GM13976 (cell line): ENCODE data around the gene SPTLC1.

Experiments used
- DNase-seq: peaks from one replicate; pipeline ENCODE4 v3.0.0; 2012; ENCODE audit warnings: low spot score
- in situ Hi-C: fragments of 300-500 bp; cut with MboI; formaldehyde crosslinking; loops from one replicate; pipeline ENCODE4 v1.12.0; 2022; ENCODE audit warnings: low sequenced_read_pairs, mixed read lengths, inconsistent platforms; ENCODE audit not compliant: unreplicated experiment
- TF ChIP-seq, protein P1 (sequence below): IDR thresholded peaks from 2 replicates; pipeline ENCODE4 v1.5.1; 2012; ENCODE audit warnings: borderline replicate concordance, mild to moderate bottlenecking; ENCODE audit not compliant: insufficient read depth; ENCODE audit errors: extremely low read depth, missing control alignments, control extremely low read depth

The SPTLC1 gene

DNA sequence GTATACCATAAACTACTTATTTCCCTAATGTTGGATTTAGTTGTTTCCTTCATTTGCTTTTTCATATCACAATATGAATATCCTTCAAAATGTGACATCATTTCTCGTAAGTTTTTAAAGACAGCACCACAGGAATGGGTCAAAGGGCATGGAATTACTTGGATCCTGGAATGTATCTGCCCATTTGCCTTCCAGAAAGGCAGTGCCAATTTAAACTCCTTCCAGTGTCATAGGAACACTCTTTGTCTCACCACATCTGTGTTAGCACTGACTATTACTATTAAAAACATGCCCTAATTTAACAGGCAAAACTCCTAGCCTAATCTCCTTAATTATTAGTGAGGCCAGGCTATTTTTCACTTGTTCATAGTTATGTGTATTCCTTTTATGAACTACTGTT, 58.0 kb downstream of the SPTLC1 start:
- DNase-seq = no peak
- TF ChIP-seq, protein P1, sequence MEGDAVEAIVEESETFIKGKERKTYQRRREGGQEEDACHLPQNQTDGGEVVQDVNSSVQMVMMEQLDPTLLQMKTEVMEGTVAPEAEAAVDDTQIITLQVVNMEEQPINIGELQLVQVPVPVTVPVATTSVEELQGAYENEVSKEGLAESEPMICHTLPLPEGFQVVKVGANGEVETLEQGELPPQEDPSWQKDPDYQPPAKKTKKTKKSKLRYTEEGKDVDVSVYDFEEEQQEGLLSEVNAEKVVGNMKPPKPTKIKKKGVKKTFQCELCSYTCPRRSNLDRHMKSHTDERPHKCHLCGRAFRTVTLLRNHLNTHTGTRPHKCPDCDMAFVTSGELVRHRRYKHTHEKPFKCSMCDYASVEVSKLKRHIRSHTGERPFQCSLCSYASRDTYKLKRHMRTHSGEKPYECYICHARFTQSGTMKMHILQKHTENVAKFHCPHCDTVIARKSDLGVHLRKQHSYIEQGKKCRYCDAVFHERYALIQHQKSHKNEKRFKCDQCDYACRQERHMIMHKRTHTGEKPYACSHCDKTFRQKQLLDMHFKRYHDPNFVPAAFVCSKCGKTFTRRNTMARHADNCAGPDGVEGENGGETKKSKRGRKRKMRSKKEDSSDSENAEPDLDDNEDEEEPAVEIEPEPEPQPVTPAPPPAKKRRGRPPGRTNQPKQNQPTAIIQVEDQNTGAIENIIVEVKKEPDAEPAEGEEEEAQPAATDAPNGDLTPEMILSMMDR = no peak
- in situ Hi-C loops = no loop called here

DNA sequence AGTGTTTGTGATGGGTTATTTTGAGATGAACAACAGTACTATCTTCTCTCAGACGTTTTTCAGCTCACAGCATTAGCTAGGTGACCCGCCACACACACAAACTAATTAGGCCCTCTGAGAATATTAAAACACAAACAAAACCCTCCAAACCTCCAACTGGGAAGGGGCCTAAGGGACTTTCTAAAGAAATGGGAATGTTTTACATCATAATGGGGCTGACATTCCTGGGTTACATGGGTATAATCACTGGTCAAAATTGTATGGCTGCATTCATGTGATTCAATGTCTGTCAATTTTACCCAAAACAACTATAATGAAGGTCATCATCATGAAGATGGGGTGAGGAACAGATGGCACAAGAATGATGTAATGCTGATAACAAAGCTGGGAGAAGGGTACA, 59.6 kb downstream of the SPTLC1 start:
- TF ChIP-seq, protein P1 = no peak
- DNase-seq = no peak
- in situ Hi-C loops = no loop called here

DNA sequence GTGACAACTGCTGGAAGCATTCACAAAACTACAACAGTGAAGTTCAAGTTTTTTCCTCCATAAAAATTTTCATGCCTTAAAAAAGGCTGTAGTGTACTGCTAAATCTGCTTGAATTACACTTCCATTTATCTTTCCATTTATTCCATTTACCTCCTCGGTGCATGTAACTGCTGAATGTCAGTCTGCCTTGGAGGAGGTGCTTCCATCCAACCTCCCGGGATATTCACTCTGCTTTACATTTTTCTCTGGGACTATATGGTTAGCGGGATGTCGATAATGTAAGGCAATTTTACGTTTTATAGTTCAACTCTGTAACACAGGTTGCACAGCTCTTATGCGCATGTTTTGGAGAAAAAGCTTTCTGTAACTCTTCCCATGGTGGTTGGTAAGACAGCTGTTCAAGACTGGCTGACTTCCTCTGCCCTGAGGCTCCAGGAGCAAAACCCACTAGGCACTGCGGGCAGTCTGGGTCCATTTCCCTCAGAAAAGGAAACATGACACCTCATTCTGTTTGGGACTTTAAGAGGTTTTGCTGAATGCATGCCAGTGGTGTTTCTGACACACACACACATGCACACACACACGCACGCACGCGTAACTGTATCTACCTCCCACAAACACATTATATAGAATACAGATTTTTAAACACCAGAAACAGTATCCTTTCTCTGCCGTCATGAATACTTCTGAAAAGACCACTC, 66.1 kb downstream of the SPTLC1 start:
- TF ChIP-seq, protein P1 = no peak
- in situ Hi-C loops = no loop called here
- no peak for DNase-seq

DNA sequence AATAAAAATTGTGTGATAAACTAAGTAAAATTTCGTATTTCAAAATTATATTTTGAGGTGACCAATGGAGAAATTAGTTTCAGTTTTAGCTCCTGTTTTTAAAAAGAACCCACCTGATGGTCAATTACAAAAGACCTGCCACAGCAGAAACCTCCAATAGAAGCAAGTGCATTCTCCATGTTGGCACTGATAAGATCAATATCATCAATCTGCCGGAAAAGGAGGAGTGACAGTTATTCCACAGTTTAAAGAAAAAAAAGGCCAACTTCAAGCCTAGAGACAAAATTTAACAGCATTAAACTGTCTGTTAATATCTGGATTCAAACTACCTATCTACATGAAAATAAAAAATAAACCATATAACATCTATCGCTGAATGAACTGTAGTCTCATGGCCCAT, 67.7 kb downstream of the SPTLC1 start:
- no peak for DNase-seq
- in situ Hi-C loops = no loop called here
- TF ChIP-seq, protein P1 = no peak

DNA sequence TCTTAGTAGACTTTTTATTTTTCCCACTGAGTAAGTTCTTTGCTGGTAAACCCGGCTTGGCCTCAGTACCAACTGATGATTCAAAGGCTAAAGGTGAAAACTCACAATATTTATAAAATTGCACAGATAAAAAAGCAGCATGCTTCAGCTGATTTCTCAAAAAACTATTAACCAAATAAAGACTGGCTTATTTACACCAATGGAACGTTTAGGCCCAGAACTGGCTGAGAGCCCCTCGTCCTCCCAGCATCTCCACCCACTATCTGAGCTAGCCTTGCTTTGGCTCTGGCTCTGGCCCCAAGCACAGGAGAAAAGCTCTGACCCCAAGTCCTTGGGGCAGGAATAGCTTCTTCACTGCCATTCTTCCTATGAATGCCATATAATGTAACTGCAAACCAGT, 68.5 kb downstream of the SPTLC1 start:
- TF ChIP-seq, protein P1 = no peak
- no peak for DNase-seq
- in situ Hi-C loops = no loop called here

DNA sequence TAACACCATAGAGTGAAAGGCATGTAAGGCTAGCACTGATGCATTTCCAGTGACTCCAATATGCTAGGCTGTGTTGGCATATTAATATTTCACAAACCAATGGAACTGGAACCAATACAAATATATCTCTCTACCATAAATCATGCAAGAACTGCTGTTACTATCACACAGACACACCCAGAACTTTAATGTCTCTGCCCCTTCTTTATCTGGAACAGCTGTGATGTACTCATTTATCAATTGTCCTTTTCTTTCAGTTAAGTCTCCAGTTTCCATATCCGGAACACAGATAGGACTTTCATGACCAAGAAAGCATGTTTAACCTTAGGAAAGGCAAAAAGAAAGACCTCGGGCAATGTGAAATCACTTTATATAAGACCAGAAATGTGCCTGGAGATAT, 70.3 kb downstream of the SPTLC1 start:
- in situ Hi-C loops = no loop called here

More for the DNA sequence above, 70.3 kb downstream of the SPTLC1 start:
- DNase-seq = no peak
- TF ChIP-seq, protein P1 = no peak
